Erythroblast (primary cell): Measurements from ENCODE around the gene DDIT4L.

ENCODE experiments used
- GATA1 ChIP-seq: IDR thresholded peaks from 2 replicates; pipeline ENCODE4 v1.6.1; 2011; ENCODE audit warnings: low read depth, mild to moderate bottlenecking, control low read depth, low read length, moderate library complexity
- POLR2A ChIP-seq: IDR thresholded peaks from 2 replicates; pipeline ENCODE4 v1.6.1; 2011; ENCODE audit warnings: mild to moderate bottlenecking, low read length

DNA sequence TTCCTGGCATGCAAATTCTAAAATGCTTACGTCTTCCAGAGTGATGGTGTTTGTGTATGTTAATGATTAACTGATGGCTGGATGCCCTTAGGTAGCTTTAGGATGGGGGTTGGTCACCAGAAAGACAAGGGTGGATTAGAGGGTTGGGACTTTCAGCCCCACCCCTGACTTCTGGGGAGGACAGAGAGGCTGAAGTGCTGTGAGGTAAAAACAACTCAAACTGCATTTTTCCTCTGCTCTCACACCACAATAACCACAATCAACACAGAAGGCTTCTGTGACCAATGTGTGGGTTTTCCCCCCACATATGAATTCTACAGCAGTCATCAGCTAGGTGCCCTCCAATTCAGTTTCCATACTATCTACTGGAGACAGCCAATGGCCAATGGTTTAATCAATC is 18.7 kb upstream of the DDIT4L start:
- TF ChIP-seq POLR2A: no peak
- no peak for TF ChIP-seq GATA1
